Measurements from ENCODE around the gene PPP2CA. TPM values are rescaled to one million over a fixed set of nuclear protein-coding genes. Genes with fewer than 3 reads are reported as not detected.

PPP2CA gene
- total and polyA plus RNA-seq, 9 of the 15 experiments (the other 6 are each of a cell fraction or from before 2014, with no cell fraction given): 23.0 to 257 (median 109) TPM

- TF ChIP-seq MLX (CRISPR knock-in tag; conservative IDR thresholded peaks at IDR 0.05) (0 out of 4 replicates have a peak, but pooled peaks of 1 of the 2 experiments have one; percentile 62), ZNF639 (CRISPR knock-in tag; conservative IDR thresholded peaks at IDR 0.05 in 1 of 2, IDR thresholded peaks at IDR 0.05 in 1 of 2) (no peak), BDP1 (IDR thresholded peaks at IDR 0.05; ENCODE audit: insufficient read depth, insufficient read length) (no peak), KDM5B (IDR thresholded peaks at IDR 0.05; ENCODE audit: insufficient replicate concordance, low read depth, low read length) (no peak), ZNF175 (CRISPR knock-in tag; IDR thresholded peaks at IDR 0.05; ENCODE audit: low read depth) (no peak), ZNF518B (CRISPR knock-in tag; IDR thresholded peaks at IDR 0.05) (no peak), AFF1 (IDR thresholded peaks at IDR 0.05; ENCODE audit: low read depth in 1 of 2, partially characterized antibody in 2 of 2) (no peak), ZC3H11A (IDR thresholded peaks at IDR 0.05; ENCODE audit: low read depth, low read length) (no peak), ZNF449 (CRISPR knock-in tag; IDR thresholded peaks at IDR 0.05) (no peak), ZHX1 (conservative IDR thresholded peaks at IDR 0.05; ENCODE audit: low read length) (no peak)
These were observed 744 bp upstream of the PPP2CA start (continued) for GRCh38 chr5:134226441-134227192.

Data from K562 (cell line).